GM21360 (cell line): ENCODE data around the gene CNTN3.

Experiments
- ATAC-seq: cut with Tn5 transposase; IDR thresholded peaks from one replicate; pipeline ENCODE4 v1.9.1; 2021; ENCODE audit warnings: mild to moderate bottlenecking, moderate library complexity; ENCODE audit not compliant: unreplicated experiment

CNTN3 gene

DNA sequence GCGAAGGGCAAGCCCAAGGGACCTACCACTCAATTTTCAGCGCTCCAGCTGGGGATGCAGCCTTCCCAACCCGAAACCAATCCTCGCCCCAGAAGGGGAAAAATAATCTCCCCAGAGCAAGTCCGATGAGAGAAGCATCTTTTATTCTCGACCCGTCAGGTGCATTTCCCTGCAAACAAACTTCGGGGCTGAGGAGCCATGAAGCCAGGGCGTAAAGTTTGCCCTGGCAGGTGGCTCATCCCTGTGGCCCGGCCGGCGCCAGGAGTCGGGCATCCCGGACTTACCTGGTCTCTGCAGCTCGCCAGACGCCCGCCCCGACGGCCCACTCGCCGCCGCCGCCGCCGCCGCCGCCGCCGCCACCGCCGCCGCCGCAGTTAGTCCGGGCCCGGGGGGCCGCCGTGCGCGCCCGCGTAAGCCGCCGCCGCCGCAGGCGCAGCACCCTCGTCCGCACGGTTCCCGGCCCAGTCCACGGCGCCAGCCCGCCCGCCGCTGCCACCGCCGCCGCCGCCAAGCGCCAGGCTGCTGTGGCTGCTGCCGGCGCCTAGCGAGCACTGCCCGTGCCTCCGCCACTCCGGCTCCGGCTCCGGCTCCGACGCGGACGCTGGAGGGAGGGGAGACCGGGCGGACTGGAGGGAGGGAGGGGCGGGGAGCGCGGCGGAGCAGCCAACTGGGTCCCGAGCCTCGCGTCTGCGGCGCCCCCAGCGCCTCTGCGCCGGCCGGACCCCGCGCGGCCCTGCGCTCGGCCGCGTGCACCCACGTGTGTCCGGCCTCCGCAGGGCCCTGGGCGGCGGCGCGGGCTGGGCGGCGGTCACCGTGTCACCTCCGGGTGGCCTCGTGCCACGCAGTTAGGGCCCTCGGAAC is at the start of gene CNTN3:
CNTN3 (minus strand) TSS at position 553 of the 861 bp plus-strand sequence. CDS start 93,547 bp downstream, outside the sequence.
- no peak for ATAC-seq

DNA sequence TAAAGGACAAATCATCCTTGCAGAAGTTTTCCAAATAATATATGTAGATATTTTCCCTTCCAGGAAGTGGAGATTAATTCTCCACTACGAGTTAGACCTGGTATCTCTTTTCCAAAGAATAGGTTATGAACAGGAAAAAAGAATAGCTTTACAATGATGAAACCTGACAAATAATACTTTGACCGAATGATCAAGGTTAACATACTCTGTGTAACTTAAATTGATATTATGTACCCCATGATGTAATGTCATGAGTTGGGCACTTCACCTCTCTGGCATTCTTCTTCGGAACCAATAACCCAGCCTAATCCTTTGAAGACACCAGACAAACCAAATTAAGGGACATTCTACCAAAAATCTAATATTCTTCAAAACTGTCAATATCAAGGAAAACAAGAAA is 48.7 kb upstream of the CNTN3 start:
- ATAC-seq, result no peak

DNA sequence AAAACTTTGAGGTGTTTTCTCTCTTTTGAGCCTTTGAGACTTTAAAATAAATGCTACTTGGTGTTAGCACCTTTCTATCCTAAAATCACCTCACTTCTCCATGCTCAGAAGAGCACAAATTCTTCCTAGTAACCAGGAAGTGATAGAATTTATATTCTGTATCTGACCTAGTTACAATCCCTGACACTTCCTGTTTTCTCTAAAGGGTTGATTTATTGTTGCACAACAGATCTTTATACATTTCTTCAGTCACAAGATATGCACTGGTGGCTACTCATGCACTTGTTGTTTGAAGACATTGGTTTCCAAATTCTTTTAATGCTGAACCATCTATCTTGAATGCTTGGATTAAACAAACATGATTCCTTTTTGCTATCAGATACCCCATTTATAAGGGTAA is 47.2 kb upstream of the CNTN3 start:
- ATAC-seq, result no peak

DNA sequence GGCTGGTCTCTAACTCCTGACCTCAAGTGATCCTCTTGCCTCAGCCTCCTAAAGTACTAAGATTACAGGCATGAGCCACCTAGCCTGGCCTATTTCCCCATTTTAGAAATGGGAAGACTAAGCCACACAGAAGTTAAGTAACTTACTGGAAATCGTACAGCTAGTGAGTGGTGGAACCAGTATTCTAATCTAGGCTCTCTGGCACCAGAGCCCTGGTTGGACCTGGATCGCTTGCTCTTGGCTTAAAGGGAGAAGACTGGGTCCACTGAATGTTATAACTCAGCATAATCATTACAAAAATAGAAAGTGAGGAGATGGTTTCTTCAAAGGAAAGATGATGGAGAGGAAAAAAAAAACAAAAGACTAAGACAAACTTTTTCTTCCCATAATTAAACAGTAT is 37.4 kb upstream of the CNTN3 start:
- ATAC-seq, result no peak

DNA sequence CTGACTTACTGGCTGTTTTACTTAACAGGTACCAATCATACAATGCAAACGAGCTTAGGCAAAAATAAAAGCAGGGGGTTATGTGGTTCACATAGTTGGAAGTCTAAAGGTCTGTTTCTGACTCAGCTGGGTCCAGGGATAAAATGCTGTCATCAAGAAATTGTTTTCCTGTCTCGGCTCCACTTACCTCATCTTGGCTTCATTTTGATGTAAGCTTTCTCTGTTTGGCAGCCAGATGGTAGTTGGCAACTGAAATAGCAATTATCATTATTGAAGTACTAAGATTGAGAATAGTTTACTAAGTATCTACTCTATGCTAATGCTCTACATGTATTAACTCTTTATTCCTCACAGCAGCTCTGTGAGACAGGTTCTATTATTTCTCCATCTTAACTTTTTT is 36.8 kb upstream of the CNTN3 start:
- no peak for ATAC-seq

DNA sequence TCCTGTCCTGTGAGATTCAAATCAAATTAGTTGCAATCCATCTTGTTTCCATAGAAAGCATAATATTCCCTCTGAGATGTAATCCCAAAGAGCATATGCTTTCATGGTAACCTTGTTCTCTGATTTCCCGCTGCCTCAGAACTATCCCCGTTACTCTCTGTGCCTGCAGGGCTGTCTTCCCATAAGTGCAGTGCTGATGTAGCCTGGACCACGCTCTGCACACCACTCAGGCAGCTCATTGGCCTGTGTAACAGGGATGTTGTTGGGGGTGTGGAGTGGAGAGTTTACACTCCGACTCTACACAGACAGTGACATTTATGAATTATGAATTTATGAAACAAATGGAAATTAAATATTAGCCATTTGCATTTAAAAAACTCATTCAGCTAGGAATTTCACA is 33.6 kb upstream of the CNTN3 start:
- no peak for ATAC-seq

DNA sequence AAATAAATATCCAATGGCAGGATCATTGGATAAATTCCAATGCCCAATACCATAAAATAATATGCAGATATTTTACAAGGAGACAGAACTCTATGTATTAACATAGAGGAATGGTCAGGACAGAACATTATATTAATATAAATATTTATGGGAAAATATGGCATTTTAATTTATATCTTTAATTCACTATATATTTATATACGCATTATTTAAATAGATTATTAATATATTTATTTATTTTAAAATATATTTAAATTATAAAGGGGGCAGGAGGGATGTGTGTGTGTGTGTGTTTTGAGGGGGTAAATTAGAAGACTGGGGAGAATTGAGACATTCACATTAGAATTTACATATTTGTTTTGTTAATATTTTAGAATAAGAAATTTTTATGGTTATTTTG is 31.6 kb upstream of the CNTN3 start:
- no peak for ATAC-seq

DNA sequence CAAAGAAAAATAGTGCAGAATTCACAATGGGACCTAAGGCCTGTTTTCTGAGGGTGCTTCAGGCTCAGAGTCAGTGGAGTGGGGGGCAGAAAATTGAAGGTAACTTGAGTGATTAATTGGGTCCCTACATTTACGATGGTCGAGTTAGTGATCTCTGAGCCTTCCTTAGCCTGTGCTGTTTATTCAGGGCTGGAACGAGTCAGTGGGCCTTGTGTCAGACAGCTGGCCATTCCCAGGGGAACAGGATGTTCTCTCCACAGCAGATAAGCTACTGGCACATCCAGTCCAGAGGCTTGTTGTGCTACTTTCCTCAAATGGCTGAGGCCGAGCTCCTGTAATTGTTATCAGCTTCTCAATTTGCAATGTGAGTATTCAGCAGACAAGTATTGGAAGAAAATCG is 29.2 kb upstream of the CNTN3 start:
- no peak for ATAC-seq

DNA sequence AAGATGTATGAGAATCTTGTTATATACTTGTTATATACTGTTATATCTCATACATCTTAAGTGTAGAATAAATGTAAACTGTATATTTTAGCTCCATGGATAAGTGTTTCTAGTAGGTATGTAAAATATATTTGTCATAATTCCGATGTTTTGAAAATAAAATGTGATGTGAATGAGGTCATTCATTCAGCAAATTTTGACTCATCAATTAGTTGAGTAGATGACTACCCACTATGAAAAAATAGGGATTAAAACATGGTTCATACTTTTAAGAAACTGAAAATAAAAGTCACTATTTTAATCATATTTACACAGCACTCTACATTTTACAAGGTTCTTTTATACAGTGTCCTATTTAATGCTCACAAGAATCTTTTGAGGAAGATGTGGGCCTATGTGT is 28.4 kb upstream of the CNTN3 start:
- no peak for ATAC-seq

DNA sequence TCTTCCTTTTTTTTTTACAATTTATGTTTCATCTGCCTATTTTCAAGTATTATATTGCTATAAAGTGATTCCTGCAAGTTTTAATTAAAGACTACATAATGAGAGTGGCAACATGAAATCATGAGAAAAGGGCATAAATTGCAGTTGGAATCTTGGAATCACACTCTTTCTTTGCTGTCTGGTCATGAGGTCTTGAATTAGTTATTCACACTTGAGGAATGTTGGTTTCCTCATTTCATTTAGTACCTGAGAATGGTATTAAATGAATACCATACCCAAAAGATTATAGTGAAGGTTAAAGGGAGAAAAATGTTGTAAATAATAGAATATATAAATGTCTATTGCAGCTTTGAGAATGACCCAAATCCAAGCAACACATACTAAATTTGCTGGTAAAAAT is 25.8 kb upstream of the CNTN3 start:
- ATAC-seq, result no peak

DNA sequence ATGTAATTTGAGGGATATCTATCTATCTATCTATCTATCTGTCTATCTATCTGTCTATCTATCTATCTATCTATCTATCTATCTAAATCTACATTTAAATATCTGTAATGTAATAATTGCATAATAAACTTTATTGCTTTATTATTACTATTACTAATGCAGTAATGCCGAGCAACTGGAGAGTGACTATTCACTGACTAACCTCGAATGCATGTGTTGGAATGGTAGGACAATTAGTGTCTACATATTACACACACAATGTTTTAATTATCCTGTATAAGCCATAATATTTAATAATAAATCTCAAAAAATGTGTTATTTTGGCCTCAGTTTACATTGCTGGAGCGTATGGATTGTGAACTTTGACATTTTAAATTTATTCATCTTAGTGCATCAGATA is 25.2 kb upstream of the CNTN3 start:
- ATAC-seq, result no peak

DNA sequence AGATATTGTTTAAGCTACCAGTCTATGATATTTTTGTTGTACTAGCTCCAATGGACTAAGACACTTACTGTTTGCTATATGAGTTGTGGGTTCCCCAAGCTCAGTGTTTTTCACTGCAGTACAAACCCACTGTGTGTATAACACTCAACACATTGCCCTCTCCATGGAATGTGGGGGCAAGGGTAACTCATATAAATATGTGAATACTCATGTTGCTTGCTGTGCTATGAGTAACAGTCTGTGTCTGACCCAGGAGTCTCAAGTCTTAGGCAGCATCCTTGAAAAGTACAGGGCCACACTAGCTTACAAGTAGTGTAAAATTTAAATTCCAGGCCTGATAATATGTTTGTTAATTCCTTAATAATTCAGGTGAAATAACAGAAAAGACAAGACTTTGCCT is 22.5 kb upstream of the CNTN3 start:
- no peak for ATAC-seq

DNA sequence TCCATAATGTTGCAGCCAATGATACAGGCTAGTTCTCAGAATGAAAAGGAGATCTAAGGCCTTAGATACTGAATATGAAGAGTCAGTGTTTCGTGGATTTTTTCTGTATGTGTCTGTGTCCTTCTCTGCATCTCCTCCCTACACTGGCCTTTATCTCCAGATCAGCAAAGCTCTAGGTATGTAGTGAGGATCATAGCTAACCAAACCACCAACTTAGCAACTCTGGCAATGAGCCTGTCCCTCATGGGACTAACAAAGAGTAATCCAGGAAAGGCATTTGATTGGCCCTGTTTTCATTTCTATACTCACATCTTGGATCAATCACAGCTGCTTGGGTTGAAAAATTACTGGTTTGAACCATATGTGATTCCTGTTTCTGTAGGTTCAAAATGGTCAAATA is 18.6 kb upstream of the CNTN3 start:
- no peak for ATAC-seq

DNA sequence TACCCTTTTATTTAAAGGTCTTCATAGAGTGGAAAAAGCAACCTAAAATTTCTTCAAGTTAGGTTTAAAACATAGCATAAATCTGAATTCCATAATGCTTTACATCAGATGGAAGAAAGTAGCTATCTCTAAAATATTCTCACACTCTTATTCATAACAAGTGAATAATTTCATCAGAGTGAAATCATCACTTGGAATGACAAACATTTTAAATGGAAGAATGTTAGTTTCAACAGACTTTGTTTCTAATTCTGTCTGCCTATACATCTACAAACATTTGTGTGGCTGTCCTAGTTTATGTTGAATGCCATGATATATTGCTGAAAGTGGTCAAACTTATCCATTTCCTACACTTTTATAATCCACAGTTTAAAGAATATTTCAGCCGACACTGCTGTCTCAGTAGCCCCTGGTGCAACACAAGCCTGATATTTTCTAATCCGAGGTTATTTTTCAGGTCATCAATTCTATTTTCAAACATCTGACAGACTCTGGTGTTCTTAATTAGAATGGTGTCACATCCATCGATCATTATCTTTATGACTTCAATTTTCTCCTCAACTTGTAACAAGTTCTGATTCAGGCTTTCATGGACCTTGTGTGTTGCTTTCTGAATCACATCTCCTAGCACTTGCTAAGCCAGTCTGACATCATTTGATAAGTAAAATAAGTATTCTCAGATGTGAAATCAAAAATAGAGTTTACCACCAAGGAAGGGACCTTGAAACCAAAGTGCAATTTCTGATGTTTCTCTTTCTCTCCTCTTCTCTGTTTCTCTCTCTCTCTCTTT is 17.1 kb upstream of the CNTN3 start:
- no peak for ATAC-seq

DNA sequence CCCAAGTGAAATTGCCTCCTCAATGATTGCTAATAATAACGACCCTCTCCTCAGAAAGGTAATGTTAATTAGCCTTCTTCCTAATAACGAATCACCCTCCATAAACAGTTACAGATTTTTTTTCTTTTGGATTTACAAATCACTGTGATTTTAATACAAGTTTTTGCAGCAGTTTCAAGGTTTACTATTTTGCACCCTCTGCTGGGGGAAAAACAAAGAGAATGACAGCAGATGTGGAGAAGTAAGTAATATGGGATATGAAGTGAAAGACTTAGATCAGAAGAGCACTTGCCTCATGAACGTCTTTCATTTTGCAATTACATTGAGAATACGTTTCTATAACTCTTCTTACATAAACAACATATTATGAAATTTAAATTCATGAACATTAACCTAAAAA is 16.1 kb upstream of the CNTN3 start:
- no peak for ATAC-seq

DNA sequence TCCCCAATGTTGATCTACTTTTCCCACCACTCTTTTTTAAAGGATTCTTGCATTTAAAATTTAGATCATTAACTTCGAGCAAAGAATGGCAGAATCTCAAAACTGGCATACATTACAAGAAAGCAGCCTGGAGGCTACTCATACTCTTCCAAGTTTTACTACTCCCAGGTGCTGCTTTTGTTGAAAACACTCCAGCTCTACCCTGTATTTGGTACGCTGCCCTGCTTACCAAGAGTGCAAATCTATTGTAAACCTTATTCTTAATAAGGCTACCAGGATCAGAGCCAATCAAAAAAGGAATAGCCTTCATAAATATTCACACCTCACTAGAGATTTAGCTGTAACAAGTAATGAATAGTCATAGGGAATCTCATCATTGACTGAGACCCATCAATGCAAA is 11.6 kb upstream of the CNTN3 start:
- no peak for ATAC-seq

DNA sequence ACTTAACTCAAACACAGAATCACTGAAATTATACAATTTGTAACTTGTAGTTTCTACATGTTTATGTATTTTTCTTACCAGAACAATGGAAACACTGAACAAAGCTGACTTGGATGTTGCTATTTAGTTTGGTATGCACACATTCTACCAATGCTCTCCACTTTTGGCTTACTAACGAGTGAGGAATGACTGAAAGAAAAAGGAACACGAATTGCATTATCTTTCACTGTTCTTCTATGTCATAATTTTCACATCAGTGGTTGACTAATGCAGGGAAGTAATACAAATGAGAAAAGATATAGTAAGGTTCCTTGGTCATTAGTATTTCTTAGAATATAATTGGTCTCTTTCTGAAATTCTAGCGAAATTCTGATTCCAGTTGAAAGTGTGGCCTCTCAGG is 9.8 kb upstream of the CNTN3 start:
- ATAC-seq, result no peak

DNA sequence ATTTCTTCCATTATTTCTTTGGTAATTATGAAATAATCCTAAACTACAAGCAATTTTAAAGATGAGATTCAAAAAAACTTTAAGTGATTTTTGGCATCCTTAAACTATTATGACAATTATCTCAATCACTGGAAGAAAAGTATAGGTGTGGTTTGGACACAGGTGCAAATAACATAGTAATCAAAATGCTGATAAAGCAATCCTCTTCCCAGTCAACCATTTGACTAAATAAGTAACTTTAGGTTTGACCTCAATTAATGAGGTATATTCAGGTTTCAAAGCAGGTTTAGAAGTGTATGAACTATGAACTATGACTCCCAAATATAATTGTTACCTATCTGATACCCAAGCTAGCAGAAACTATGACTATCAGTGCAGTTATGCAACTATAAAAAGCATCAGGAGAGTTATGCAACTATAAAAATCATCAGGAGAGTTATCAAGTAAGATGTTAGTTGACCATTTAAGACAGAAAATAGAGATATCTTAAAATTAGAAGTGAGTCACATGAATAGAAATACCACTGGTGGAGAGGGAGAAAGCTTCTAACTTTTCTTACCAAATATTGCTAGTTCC is 8.9 kb upstream of the CNTN3 start:
- ATAC-seq, result no peak

DNA sequence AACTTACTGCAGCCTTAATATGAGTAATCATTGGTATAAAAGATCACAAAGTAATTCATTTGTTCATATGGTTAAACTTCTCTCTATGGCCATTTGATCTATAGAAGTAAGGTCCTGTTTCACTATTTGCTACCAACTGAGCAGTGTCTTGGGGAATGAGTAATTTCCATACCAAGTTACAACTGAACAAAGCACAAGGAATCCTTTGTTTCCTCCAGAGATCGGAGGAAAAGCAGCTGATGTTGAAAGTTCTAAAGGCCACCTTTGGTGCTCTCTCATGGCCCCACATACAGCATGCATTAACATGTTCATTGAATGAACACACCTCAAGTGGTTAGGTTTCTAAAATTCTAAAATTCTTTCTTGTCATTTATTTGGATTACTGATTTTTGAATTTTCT is 7.1 kb upstream of the CNTN3 start:
- ATAC-seq, result no peak

DNA sequence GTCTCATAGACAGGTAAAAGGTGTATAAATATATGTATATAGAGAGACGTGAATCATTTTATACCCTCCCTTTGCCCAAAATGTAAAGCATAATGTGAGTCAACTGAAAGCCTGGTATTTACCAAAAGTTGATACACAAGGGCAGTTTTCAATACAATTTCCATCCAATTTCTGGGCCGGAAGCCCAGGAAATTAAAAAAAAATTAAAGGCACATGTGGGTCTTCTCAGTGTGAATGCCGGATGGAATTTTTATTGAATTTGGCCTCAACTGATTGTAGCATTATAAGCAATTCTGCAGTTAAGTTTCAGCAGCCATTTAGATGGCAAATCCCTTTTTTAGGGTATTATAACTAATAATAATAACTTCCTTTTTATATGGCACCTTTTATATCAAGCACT is 3.3 kb upstream of the CNTN3 start:
- ATAC-seq, result no peak

DNA sequence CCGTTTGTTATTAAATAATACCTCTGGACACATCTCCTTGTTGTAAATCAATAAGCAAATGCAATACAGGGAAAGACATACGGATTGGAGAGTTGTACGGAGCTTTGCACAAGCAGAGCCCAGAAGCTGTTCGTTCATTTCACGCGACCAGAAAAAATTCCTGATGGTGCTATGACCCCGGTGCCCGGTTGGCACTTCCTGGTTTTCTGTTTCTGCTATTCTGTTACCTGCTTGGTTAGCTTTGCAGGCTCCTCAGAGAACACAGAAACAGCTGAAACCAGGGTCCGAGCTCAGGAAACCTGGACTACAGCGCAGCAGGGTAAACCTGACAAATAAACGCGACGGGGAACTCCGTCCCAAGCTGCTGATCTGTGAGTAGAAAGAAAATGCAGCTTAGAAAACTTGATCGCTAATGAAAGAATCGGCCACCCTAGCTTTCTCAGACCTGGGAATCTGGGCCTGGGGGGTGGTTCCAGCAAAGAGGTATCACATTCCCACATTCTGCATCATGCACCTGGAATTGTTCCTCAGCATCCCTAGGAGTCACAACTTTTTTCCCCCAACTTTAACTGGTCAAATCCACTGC is 845 bp downstream of the CNTN3 start:
- no peak for ATAC-seq

DNA sequence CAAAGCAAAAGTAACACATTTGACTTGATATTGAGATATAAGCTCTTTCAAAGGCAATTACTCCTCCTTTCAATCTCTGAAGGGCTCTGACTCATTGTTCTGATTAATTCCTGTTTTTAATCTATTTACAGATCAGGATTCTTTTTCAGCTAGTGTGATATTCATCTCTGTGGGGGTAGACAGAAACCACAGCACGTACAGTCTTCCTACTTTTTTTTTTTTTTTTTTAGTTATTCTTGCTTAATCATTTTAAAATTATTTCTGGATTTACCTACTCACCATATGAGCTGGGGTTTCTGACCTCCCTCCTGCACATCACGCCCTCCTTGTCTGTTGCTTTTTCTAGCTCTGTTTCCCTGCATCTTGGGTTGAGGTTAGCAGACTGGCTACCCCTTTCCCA is 1.4 kb downstream of the CNTN3 start:
- no peak for ATAC-seq
